Measurements from ENCODE around the gene PSRC1.

DNA sequence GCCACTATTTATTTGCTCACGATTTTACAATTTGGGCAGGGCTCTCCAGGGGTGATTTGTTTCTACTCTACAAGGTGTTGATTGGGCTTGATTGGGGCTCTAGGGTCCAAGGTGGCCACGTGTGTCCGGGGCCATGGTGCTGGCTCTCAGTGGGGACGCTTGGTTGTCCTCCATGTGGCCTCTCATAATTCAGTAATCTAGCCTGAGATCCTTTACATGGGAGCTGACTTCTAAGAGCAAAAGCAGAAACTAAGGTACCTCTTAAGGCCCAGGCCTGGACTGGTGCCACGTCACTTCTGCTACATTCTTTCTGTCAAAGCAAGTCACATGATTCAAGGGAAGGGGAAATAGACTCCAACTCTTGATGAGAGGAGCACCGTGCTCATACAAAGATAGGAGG lies 8.1 kb upstream of the PSRC1 start:
- TF ChIP-seq, protein P1, sequence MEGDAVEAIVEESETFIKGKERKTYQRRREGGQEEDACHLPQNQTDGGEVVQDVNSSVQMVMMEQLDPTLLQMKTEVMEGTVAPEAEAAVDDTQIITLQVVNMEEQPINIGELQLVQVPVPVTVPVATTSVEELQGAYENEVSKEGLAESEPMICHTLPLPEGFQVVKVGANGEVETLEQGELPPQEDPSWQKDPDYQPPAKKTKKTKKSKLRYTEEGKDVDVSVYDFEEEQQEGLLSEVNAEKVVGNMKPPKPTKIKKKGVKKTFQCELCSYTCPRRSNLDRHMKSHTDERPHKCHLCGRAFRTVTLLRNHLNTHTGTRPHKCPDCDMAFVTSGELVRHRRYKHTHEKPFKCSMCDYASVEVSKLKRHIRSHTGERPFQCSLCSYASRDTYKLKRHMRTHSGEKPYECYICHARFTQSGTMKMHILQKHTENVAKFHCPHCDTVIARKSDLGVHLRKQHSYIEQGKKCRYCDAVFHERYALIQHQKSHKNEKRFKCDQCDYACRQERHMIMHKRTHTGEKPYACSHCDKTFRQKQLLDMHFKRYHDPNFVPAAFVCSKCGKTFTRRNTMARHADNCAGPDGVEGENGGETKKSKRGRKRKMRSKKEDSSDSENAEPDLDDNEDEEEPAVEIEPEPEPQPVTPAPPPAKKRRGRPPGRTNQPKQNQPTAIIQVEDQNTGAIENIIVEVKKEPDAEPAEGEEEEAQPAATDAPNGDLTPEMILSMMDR (IDR thresholded peaks at IDR 0.05) = no peak
- TF ChIP-seq POLR2AphosphoS5 (IDR thresholded peaks at IDR 0.05) = no peak
- TF ChIP-seq POLR2A (IDR thresholded peaks at IDR 0.05) = no peak
- TF ChIP-seq EP300 (IDR thresholded peaks at IDR 0.05) = no peak
